Liver (tissue), 9 donors: Measurements from ENCODE around the gene MADCAM1. TPM values are rescaled to one million over a fixed set of nuclear protein-coding genes. Genes with fewer than 3 reads are reported as not detected.
A peak's percentile ranks its signal among the peaks of the same experiment; 100 is the strongest.

Experiments
- DNase-seq: peaks from one replicate; pipeline ENCODE4 v3.0.0-alpha.2; 2017; ENCODE audit warnings: low spot score
- H3K27ac ChIP-seq, 2 donors: one replicate each; pipeline ENCODE4 v1.7.0; 2013; ENCODE audit warnings: inconsistent platforms in 2 of 2, low read length in 2 of 2, control low read depth in 1 of 2, low read depth in 1 of 2, mild to moderate bottlenecking in 1 of 2
- H3K27me3 ChIP-seq, 4 donors: one replicate each; pipeline versions ENCODE4 v1.6.1 to v1.7.0; 2013; ENCODE audit warnings: low read length in 3 of 4, inconsistent platforms in 1 of 4, mild to moderate bottlenecking in 1 of 4, moderate library complexity in 1 of 4; ENCODE audit not compliant: control insufficient read depth in 4 of 4, insufficient read depth in 4 of 4
- H3K36me3 ChIP-seq, 4 donors: one replicate each; pipeline versions ENCODE4 v1.6.1 to v1.7.0; 2013; ENCODE audit warnings: low read length in 3 of 4, mild to moderate bottlenecking in 3 of 4, low read depth in 1 of 4, moderate library complexity in 1 of 4; ENCODE audit not compliant: control insufficient read depth in 4 of 4, insufficient read depth in 3 of 4
- H3K4me1 ChIP-seq, 4 donors: one replicate each; pipeline versions ENCODE4 v1.6.1 to v1.7.0; 2013; ENCODE audit warnings: low read length in 3 of 4, mild to moderate bottlenecking in 3 of 4, moderate library complexity in 1 of 4; ENCODE audit not compliant: control insufficient read depth in 4 of 4, insufficient read depth in 4 of 4
- H3K4me3 ChIP-seq, 3 donors: one replicate each; pipeline versions ENCODE4 v1.6.1 to v1.7.0; 2013; ENCODE audit warnings: low read length in 3 of 3, control low read depth in 1 of 3, low read depth in 1 of 3, mild to moderate bottlenecking in 1 of 3
- H3K9ac ChIP-seq, 2 donors: one replicate each; pipeline ENCODE4 v1.7.0; 2013; ENCODE audit warnings: low read length in 2 of 2, mild to moderate bottlenecking in 2 of 2, moderate library complexity in 2 of 2, control low read depth in 1 of 2, low read depth in 1 of 2
- H3K9me3 ChIP-seq, 4 donors: one replicate each; pipeline versions ENCODE4 v1.6.1 to v1.7.0; 2013; ENCODE audit warnings: low read length in 3 of 4; ENCODE audit not compliant: control insufficient read depth in 4 of 4
- CTCF ChIP-seq: fragments of 150-350 bp; IDR thresholded peaks from 2 replicates; pipeline ENCODE4 v1.5.1; 2017; ENCODE audit warnings: improper control_type of control experiment, low read depth, low read length; ENCODE audit not compliant: missing input control
- EGR1 ChIP-seq, 2 donors: IDR thresholded peaks; 2 replicates each; pipeline ENCODE4 v1.6.1; 2016 to 2018; ENCODE audit warnings: antibody characterized with exemption in 2 of 2, low read depth in 2 of 2
- FOXA1 ChIP-seq: IDR thresholded peaks from 2 replicates; pipeline ENCODE4 v1.6.1; 2016; ENCODE audit warnings: antibody characterized with exemption
- FOXA2 ChIP-seq: IDR thresholded peaks from 2 replicates; pipeline ENCODE4 v1.6.1; 2016; ENCODE audit warnings: antibody characterized with exemption
- HNF4A ChIP-seq, 2 donors: conservative IDR thresholded peaks; 2 replicates each; pipeline ENCODE4 v1.6.1; 2016; ENCODE audit warnings: antibody characterized with exemption in 2 of 2, mild to moderate bottlenecking in 2 of 2
- HNF4G ChIP-seq: IDR thresholded peaks from 2 replicates; pipeline ENCODE4 v1.6.1; 2016; ENCODE audit warnings: antibody characterized with exemption
- JUND ChIP-seq, 2 donors: IDR thresholded peaks; 2 replicates each; pipeline ENCODE4 v1.6.1; 2016; ENCODE audit warnings: antibody characterized with exemption in 2 of 2
- MAX ChIP-seq: IDR thresholded peaks from 2 replicates; pipeline ENCODE4 v1.6.1; 2016; ENCODE audit warnings: antibody characterized with exemption
- NR2F2 ChIP-seq: IDR thresholded peaks from 2 replicates; pipeline ENCODE4 v1.6.1; 2016; ENCODE audit warnings: antibody characterized with exemption
- RAD21 ChIP-seq, 2 donors: IDR thresholded peaks; 2 replicates each; pipeline ENCODE4 v1.6.1; 2016; ENCODE audit warnings: antibody characterized with exemption in 2 of 2, mild to moderate bottlenecking in 2 of 2
- REST ChIP-seq: IDR thresholded peaks from 2 replicates; pipeline ENCODE4 v1.6.1; 2016; ENCODE audit warnings: antibody characterized with exemption, mild to moderate bottlenecking
- RXRA ChIP-seq, 2 donors: IDR thresholded peaks; 2 replicates each; pipeline ENCODE4 v1.6.1; 2017 to 2018; ENCODE audit warnings: antibody characterized with exemption in 2 of 2, mild to moderate bottlenecking in 1 of 2
- SP1 ChIP-seq: IDR thresholded peaks from 2 replicates; pipeline ENCODE4 v1.6.1; 2018; ENCODE audit warnings: antibody characterized with exemption, mild to moderate bottlenecking
- TAF1 ChIP-seq: conservative IDR thresholded peaks from 2 replicates; pipeline ENCODE4 v1.6.1; 2016; ENCODE audit warnings: antibody characterized with exemption, mild to moderate bottlenecking
- YY1 ChIP-seq: IDR thresholded peaks from 2 replicates; pipeline ENCODE4 v1.6.1; 2016; ENCODE audit warnings: antibody characterized with exemption, mild to moderate bottlenecking
- ZBTB33 ChIP-seq: IDR thresholded peaks from 2 replicates; pipeline ENCODE4 v1.6.1; 2016; ENCODE audit warnings: antibody characterized with exemption
- WGBS: extraction: QIAGEN DNeasy Blood & Tissue Kit; methylation state at CpG from one replicate; pipeline ENCODE4 v1.1.7; 2013; 5-methylcytosine and 5-hydroxymethylcytosine counted together
- polyA plus RNA-seq, 2 donors: library from polyadenylated mRNA; stranded (reverse) in 1 of 2; unstranded in 1 of 2; fragments of 200-250 nt in 1 of 2; fragments of >200 nt in 1 of 2; fragmentation: Nextera tagmentation in 1 of 2; extraction: Ambion mirVana in 1 of 2; gene quantifications; one replicate each; pipeline versions ENCODE4 v1.2.1 to v1.2.3, GENCODE V29; 2013 to 2015
- total RNA-seq, 2 donors: library from RNA; depleted of rRNA; stranded (reverse); fragments of >200 nt; gene quantifications; one replicate each; pipeline ENCODE4 v1.2.3, GENCODE V29; 2014
- TF ChIP-seq, protein P1 (sequence below): IDR thresholded peaks from 2 replicates; pipeline ENCODE4 v1.6.1; 2016; ENCODE audit warnings: antibody characterized with exemption
- donor health status: healthy.
- donor health status: healthy.
- donor health status: healthy.
- donor health status: healthy.
- donor health status: healthy.

Gene MADCAM1
- total and polyA plus RNA-seq, 4 donors = 0.17 to 0.32 (median 0.24) TPM

- Histone ChIP-seq H3K4me1 (peaks cover 2 to 11% (median 6%) of the 10 kb centered on the region in 4 donors), H3K36me3 (peaks cover 0 to 6% (median 0%) of the 10 kb centered on the region in 4 donors), H3K9me3 (no peaks in the 10 kb centered on the region), H3K4me3 (peak overlapping the region; percentile 59 to 91 (median 75)), H3K9ac (peak overlapping the region; percentile 30 to 63), H3K27me3 (no peaks in the 10 kb centered on the region), H3K27ac (peak overlapping the region; percentile 3 to 69)
- DNase-seq = peak; percentile 72
- WGBS = 1% methylated on average over 66 of the region's 66 CpGs
- TF ChIP-seq JUND (IDR thresholded peaks at IDR 0.05) (no peak), EGR1 (IDR thresholded peaks at IDR 0.05; ENCODE audit: low read depth in 2 of 2) (no peak), FOXA2 (no peak), RAD21 (IDR thresholded peaks at IDR 0.05) (no peak), HNF4G (no peak), SP1 (no peak), FOXA1 (no peak)
- TF ChIP-seq, protein P1, sequence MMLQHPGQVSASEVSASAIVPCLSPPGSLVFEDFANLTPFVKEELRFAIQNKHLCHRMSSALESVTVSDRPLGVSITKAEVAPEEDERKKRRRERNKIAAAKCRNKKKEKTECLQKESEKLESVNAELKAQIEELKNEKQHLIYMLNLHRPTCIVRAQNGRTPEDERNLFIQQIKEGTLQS = no peak
Measured at GRCh38 chr19:459724-460511, 36.4 kb upstream of the MADCAM1 start.

GRCh38 chr19:460877-461720, 35.2 kb upstream of the MADCAM1 start, which contains the start of gene SHC2:
Gene SHC2 (minus strand): TSS chr19:461033. CDS start chr19:460996, 37 bp downstream.
- Histone ChIP-seq H3K27ac (peak within 1 kb of the TSS; percentile 34 to 69), H3K4me3 (peak within 1 kb of the TSS; percentile 59 to 91 (median 75)), H3K4me1 (peaks cover 2 to 11% (median 6%) of the 10 kb centered on the region in 4 donors), H3K36me3 (peaks cover 0 to 4% (median 0%) of the 10 kb centered on the region in 4 donors), H3K27me3 (no peaks in the 10 kb centered on the region), H3K9me3 (no peaks in the 10 kb centered on the region), H3K9ac (peak within 1 kb of the TSS; percentile 30 to 63)
- 1% methylated on average over 85 of the region's 85 CpGs for WGBS
- no peak for DNase-seq
- TF ChIP-seq RXRA (IDR thresholded peaks at IDR 0.05) (no peak), MAX (no peak), CTCF (no peak), REST (no peak), HNF4G (no peak), HNF4A (conservative IDR thresholded peaks at IDR 0.05) (no peak), FOXA1 (no peak), NR2F2 (no peak), JUND (IDR thresholded peaks at IDR 0.05) (no peak), EGR1 (IDR thresholded peaks at IDR 0.05; ENCODE audit: low read depth in 2 of 2) (no peak), FOXA2 (no peak), SP1 (no peak), YY1 (no peak), TAF1 (no peak), ZBTB33 (no peak)
- TF ChIP-seq, protein P1 = no peak
